ENCODE results near the gene CHRM4. TPM values are rescaled to one million over a fixed set of nuclear protein-coding genes. Genes with fewer than 3 reads are reported as not detected.

CHRM4 gene
- total RNA-seq, 2 donors from 2014 or later: 0.46 TPM; not detected in 1

DNA sequence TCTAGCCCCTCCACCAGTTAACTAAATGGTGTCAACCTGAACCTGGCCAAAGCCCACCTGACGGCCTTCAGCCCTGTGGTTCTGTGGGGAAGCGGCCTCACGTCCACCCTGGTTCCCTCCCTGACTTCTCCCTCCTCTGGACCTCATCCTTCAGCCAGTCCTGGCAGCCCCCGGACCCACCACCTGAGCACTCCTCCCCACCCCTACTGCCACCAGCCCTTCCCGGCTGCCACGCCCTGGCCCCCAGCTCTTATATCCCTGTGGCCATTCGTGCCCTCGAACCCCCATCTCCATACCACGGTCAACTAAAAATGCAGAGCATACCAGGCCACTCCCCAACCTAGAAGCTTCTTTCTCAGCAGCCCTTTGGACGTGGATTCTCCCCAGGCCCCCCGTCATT is 14.3 kb downstream of the CHRM4 start:
- no peak overlapping the region for H3K9ac ChIP-seq (ENCODE audit: extremely low read depth, low read length, poor library complexity, severe bottlenecking)
- peaks cover 27% of the 10 kb centered on the region for H3K36me3 Mint-ChIP-seq (ENCODE audit: low read depth)
- no peak overlapping the region for H3K27ac ChIP-seq (ENCODE audit: low read depth, low read length)
- no peaks in the 10 kb centered on the region for H3K9me3 ChIP-seq (ENCODE audit: control insufficient read depth, low read length)
- peaks cover 5% of the 10 kb centered on the region for H3K4me1 Mint-ChIP-seq
- 93 to 97% methylated on average over 10 to 11 of the region's 11 CpGs for WGBS, 2 experiments (ENCODE audit: insufficient coverage in 1 of 2, insufficient read length in 1 of 2)
- H3K36me3 ChIP-seq (ENCODE audit: control insufficient read depth, insufficient read depth, low read length): peaks cover 20% of the 10 kb centered on the region
- DNase-seq: no peak
- H3K4me3 ChIP-seq (ENCODE audit: low read length): no peak overlapping the region
- H3K4me3 Mint-ChIP-seq: no peak overlapping the region
- TF ChIP-seq, protein P1, sequence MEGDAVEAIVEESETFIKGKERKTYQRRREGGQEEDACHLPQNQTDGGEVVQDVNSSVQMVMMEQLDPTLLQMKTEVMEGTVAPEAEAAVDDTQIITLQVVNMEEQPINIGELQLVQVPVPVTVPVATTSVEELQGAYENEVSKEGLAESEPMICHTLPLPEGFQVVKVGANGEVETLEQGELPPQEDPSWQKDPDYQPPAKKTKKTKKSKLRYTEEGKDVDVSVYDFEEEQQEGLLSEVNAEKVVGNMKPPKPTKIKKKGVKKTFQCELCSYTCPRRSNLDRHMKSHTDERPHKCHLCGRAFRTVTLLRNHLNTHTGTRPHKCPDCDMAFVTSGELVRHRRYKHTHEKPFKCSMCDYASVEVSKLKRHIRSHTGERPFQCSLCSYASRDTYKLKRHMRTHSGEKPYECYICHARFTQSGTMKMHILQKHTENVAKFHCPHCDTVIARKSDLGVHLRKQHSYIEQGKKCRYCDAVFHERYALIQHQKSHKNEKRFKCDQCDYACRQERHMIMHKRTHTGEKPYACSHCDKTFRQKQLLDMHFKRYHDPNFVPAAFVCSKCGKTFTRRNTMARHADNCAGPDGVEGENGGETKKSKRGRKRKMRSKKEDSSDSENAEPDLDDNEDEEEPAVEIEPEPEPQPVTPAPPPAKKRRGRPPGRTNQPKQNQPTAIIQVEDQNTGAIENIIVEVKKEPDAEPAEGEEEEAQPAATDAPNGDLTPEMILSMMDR (conservative IDR thresholded peaks at IDR 0.05): no peak
- H3K9me3 Mint-ChIP-seq: no peaks in the 10 kb centered on the region
- no peaks in the 10 kb centered on the region for H3K27me3 ChIP-seq (ENCODE audit: control insufficient read depth, insufficient read depth, low read length, poor library complexity, severe bottlenecking)
- no peaks in the 10 kb centered on the region for H3K27me3 Mint-ChIP-seq (ENCODE audit: insufficient read depth)
- H3K4me1 ChIP-seq (ENCODE audit: control insufficient read depth, insufficient read depth, low read length): no peaks in the 10 kb centered on the region
- no peak overlapping the region for H3K27ac Mint-ChIP-seq

DNA sequence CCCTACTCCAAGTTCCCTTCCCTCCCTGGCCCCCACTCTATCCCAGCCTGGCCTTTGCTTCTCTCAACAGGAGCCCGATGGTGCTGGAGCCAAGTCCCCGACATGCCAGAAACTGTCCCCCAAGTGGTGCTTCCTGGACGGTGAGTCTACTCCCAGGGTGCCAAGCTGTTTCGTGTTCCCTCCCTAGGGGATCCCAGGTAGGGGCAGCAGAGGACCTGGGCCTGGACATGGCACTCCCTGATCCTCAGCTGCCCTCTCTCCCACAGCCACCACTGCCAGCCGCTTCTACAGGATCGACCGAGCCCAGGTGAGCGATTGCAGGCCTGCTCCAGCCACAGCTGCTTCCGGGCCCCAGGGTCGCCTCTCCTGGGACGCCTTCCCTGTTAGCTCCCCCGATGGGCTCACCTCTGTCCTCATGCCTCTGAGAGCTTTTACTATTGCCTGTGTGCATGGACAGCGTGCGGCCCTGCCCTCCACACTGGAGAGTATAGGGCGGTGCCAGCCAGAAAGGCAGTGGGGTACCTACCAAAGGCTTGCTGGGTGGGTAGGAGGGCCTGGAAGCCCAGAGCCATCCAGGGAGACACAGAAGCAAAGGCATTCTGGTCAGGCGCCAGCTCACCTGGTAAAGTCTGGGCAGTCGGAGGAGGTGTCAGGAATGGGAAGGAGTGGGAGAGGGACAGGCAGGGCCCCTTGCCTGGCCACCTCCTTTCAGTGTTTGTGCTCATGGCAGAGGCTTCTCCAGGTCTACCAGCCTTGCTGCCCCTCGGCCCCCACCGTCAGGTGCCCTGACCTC is 15.1 kb downstream of the CHRM4 start:
- H3K27ac ChIP-seq (ENCODE audit: low read depth, low read length): no peak overlapping the region
- H3K36me3 ChIP-seq (ENCODE audit: control insufficient read depth, insufficient read depth, low read length): peaks cover 20% of the 10 kb centered on the region
- H3K27me3 ChIP-seq (ENCODE audit: control insufficient read depth, insufficient read depth, low read length, poor library complexity, severe bottlenecking): no peaks in the 10 kb centered on the region
- H3K9me3 ChIP-seq (ENCODE audit: control insufficient read depth, low read length): no peaks in the 10 kb centered on the region
- no peaks in the 10 kb centered on the region for H3K4me1 ChIP-seq (ENCODE audit: control insufficient read depth, insufficient read depth, low read length)
- H3K4me3 ChIP-seq (ENCODE audit: low read length): no peak overlapping the region
- Mint-ChIP-seq H3K27me3 (ENCODE audit: insufficient read depth) (no peaks in the 10 kb centered on the region), H3K27ac (no peak overlapping the region), H3K4me3 (no peak overlapping the region), H3K4me1 (peaks cover 5% of the 10 kb centered on the region), H3K9me3 (no peaks in the 10 kb centered on the region), H3K36me3 (ENCODE audit: low read depth) (peaks cover 27% of the 10 kb centered on the region)
- 89 to 94% methylated on average over 10 to 19 of the region's 19 CpGs for WGBS, 2 experiments (ENCODE audit: insufficient coverage in 1 of 2, insufficient read length in 1 of 2)
- no peak overlapping the region for H3K9ac ChIP-seq (ENCODE audit: extremely low read depth, low read length, poor library complexity, severe bottlenecking)
- DNase-seq: no peak
- TF ChIP-seq, protein P1 (conservative IDR thresholded peaks at IDR 0.05): no peak

DNA sequence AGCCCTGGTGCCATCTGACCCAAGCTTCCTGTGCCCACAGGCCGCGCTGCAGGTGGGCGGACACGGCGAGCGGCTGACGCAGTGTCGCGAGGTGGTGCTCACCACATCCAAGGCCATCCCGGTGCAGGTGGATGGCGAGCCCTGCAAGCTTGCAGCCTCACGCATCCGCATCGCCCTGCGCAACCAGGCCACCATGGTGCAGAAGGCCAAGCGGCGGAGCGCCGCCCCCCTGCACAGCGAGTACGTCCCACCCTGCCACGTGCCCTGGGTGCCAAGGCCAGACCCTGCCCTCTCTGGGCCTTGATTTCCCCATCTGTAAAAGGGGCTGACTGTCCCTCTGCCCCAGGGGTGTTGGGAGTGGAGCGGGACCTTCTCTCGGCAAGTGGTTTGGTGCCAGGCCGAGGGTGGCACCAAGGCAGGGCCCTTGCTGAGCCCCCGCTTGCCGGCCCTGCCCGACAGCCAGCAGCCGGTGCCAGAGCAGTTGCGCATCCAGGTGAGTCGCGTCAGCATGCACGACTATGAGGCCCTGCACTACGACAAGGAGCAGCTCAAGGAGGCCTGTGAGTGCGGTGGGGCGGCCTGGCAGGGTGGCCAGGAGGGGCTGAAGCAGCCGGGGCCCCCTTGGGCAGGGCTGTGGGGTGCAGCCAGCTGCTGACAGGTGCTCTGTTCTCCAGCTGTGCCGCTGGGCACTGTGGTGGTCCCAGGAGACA is 16.0 kb downstream of the CHRM4 start:
- peaks cover 5% of the 10 kb centered on the region for H3K4me1 Mint-ChIP-seq

More for the DNA sequence above, 16.0 kb downstream of the CHRM4 start:
- H3K36me3 Mint-ChIP-seq (ENCODE audit: low read depth): peaks cover 27% of the 10 kb centered on the region
- H3K4me3 Mint-ChIP-seq: no peak overlapping the region
- no peak for DNase-seq
- 96 to 97% methylated on average over 10 to 38 of the region's 38 CpGs for WGBS, 2 experiments (ENCODE audit: insufficient coverage in 1 of 2, insufficient read length in 1 of 2)
- no peaks in the 10 kb centered on the region for H3K9me3 ChIP-seq (ENCODE audit: control insufficient read depth, low read length)
- no peaks in the 10 kb centered on the region for H3K4me1 ChIP-seq (ENCODE audit: control insufficient read depth, insufficient read depth, low read length)
- no peaks in the 10 kb centered on the region for H3K27me3 ChIP-seq (ENCODE audit: control insufficient read depth, insufficient read depth, low read length, poor library complexity, severe bottlenecking)
- no peak overlapping the region for H3K27ac Mint-ChIP-seq
- H3K9ac ChIP-seq (ENCODE audit: extremely low read depth, low read length, poor library complexity, severe bottlenecking): no peak overlapping the region
- H3K9me3 Mint-ChIP-seq: no peaks in the 10 kb centered on the region
- no peak overlapping the region for H3K27ac ChIP-seq (ENCODE audit: low read depth, low read length)
- H3K4me3 ChIP-seq (ENCODE audit: low read length): no peak overlapping the region
- H3K27me3 Mint-ChIP-seq (ENCODE audit: insufficient read depth): no peaks in the 10 kb centered on the region
- TF ChIP-seq, protein P1 (conservative IDR thresholded peaks at IDR 0.05): no peak
- peaks cover 20% of the 10 kb centered on the region for H3K36me3 ChIP-seq (ENCODE audit: control insufficient read depth, insufficient read depth, low read length)

Data from endodermal cell (in vitro differentiated cells).